SK-N-SH treated with all-trans-retinoic acid at 6 μM for 48 hours (cell line): Measurements from ENCODE around the gene PRKRIP1.

Experiments used
- ATAC-seq: fragments of 200-7000 bp; cut with Tn5 transposase; 3 replicates; pipeline ENCODE4 v1.9.1; 2020; ENCODE audit warnings: mild to moderate bottlenecking, moderate library complexity
- ARNTL ChIP-seq: fragments of 450-650 bp; formaldehyde crosslinking; IDR thresholded peaks from 2 replicates; pipeline ENCODE4 v1.5.0; 2020; ENCODE audit warnings: low read depth, mild to moderate bottlenecking, moderate library complexity, borderline replicate concordance
- BACH2 ChIP-seq: fragments of 250-450 bp; sonication (Bioruptor Pico); IDR thresholded peaks from 2 replicates; pipeline ENCODE4 v1.9.0; 2021; ENCODE audit warnings: mild to moderate bottlenecking, borderline replicate concordance
- CSDC2 ChIP-seq: fragments of 250-450 bp; sonication (Bioruptor Pico); IDR thresholded peaks from 2 replicates; pipeline ENCODE4 v1.5.0; 2020; ENCODE audit warnings: mild to moderate bottlenecking, moderate library complexity
- ESRRG ChIP-seq: fragments of 250-450 bp; sonication (Bioruptor Pico); IDR thresholded peaks from 2 replicates; pipeline ENCODE4 v1.6.1; 2021; ENCODE audit warnings: mild to moderate bottlenecking
- GLIS3 ChIP-seq: fragments of 250-450 bp; sonication (Bioruptor Pico); IDR thresholded peaks from 2 replicates; pipeline ENCODE4 v1.5.0; 2020; ENCODE audit warnings: mild to moderate bottlenecking, moderate library complexity
- ISL1 ChIP-seq: fragments of 250-450 bp; sonication (Bioruptor Pico); IDR thresholded peaks from 2 replicates; pipeline ENCODE4 v2.1.2; 2022; ENCODE audit warnings: mild to moderate bottlenecking, moderate library complexity
- OSR1 ChIP-seq: fragments of 250-450 bp; sonication (Bioruptor Pico); IDR thresholded peaks from 2 replicates; pipeline ENCODE4 v1.8.0; 2022; ENCODE audit warnings: moderate library complexity, mild to moderate bottlenecking, inconsistent platforms
- PPARA ChIP-seq: fragments of 250-450 bp; sonication (Bioruptor Pico); IDR thresholded peaks from 2 replicates; pipeline ENCODE4 v1.5.0; 2020; ENCODE audit warnings: mild to moderate bottlenecking, borderline replicate concordance
- RARB ChIP-seq: fragments of 250-450 bp; sonication (Bioruptor Pico); IDR thresholded peaks from 2 replicates; pipeline ENCODE4 v1.8.0; 2021; ENCODE audit warnings: mild to moderate bottlenecking, moderate library complexity
- SNAI2 ChIP-seq: fragments of 250-450 bp; sonication (Bioruptor Pico); IDR thresholded peaks from 2 replicates; pipeline ENCODE4 v1.5.0; 2020; ENCODE audit warnings: mild to moderate bottlenecking, moderate library complexity
- TOX ChIP-seq: fragments of 250-450 bp; sonication (Bioruptor Pico); IDR thresholded peaks from 2 replicates; pipeline ENCODE4 v1.8.0; 2021; ENCODE audit warnings: mild to moderate bottlenecking, moderate library complexity, borderline replicate concordance
- ZC3H10 ChIP-seq: fragments of 250-450 bp; sonication (Bioruptor Pico); IDR thresholded peaks from 2 replicates; pipeline ENCODE4 v1.5.1; 2021; ENCODE audit warnings: mild to moderate bottlenecking, moderate library complexity
- ZFP3 ChIP-seq: fragments of 250-450 bp; sonication (Bioruptor Pico); IDR thresholded peaks from 2 replicates; pipeline ENCODE4 v1.5.0; 2020; ENCODE audit warnings: mild to moderate bottlenecking, moderate library complexity
- ZFP30 ChIP-seq: fragments of 450-650 bp; formaldehyde crosslinking; IDR thresholded peaks from 2 replicates; pipeline ENCODE4 v1.5.0; 2022; ENCODE audit warnings: mild to moderate bottlenecking, moderate library complexity
- ZNF565 ChIP-seq: fragments of 450-650 bp; formaldehyde crosslinking; conservative IDR thresholded peaks from 2 replicates; pipeline ENCODE4 v1.5.0; 2020; ENCODE audit warnings: low read depth, mild to moderate bottlenecking, moderate library complexity
- ZNF70 ChIP-seq: fragments of 450-650 bp; formaldehyde crosslinking; IDR thresholded peaks from 2 replicates; pipeline ENCODE4 v1.5.0; 2020; ENCODE audit warnings: mild to moderate bottlenecking, moderate library complexity
- ZNF8 ChIP-seq: fragments of 450-650 bp; formaldehyde crosslinking; IDR thresholded peaks from 2 replicates; pipeline ENCODE4 v1.5.0; 2020; ENCODE audit warnings: mild to moderate bottlenecking, moderate library complexity
- TF ChIP-seq, protein P1 (sequence below): fragments of 250-450 bp; sonication (Bioruptor Pico); IDR thresholded peaks from 2 replicates; pipeline ENCODE4 v1.8.0; 2020; ENCODE audit warnings: mild to moderate bottlenecking, moderate library complexity, borderline replicate concordance
- TF ChIP-seq, protein P2 (sequence below): fragments of 250-450 bp; sonication (Bioruptor Pico); IDR thresholded peaks from 2 replicates; pipeline ENCODE4 v1.5.1; 2021; ENCODE audit warnings: mild to moderate bottlenecking, moderate library complexity
- TF ChIP-seq, protein P3 (sequence below): fragments of 250-450 bp; sonication (Bioruptor Pico); IDR thresholded peaks from 2 replicates; pipeline ENCODE4 v1.5.1; 2020; ENCODE audit warnings: low read depth, mild to moderate bottlenecking, moderate library complexity
- TF ChIP-seq, protein P4 (sequence below): fragments of 250-450 bp; sonication (Bioruptor Pico); IDR thresholded peaks from 2 replicates; pipeline ENCODE4 v1.5.0; 2020; ENCODE audit warnings: mild to moderate bottlenecking, moderate library complexity

Gene PRKRIP1

DNA sequence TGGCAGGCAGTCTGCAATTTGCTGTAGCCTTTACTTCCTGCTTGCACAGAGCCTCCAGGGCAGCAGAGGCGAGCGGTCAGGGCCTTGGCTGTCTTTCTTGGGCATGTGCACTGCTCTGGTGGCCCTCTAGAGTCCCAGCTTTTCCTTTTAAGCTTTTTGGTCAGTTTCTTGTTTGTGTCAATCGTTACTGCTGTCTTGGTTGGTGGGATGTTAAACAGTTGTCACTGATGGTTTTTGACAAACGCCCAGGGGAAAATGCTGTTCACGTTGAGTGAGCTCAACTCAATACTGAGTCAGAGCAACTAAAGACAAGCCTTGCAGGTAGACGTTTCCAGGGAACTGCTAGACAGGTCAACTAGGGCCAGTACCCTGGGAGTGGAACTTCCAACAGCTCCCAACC lies 14.0 kb downstream of the PRKRIP1 start (continued):
- TF ChIP-seq ZNF70 (CRISPR knock-in tag) (no peak), TOX (CRISPR knock-in tag) (no peak)
- TF ChIP-seq, all 23 proteins: peak for 0

DNA sequence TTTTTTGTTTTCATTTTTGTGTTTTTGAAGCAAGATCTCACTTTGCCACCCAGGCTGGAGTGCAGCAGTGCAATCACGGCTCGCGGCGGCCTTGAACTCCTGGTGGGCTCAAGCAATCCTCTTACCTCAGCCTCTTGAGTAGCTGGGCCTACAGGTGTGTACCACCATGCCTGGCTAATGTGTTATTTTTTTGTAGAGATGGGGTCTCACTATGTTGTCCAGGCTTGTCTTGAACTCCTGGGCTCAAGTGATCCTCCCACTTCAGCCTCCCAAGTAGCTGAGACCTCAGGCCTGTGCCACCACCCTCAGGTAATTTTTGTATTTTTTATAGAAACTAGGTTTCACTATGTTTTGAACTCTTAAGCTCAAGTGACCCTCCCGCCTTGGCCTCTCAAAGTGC lies 14.8 kb downstream of the PRKRIP1 start:
- no peak for ATAC-seq
- TF ChIP-seq ZFP30 (CRISPR knock-in tag): no peak
- no peak for TF ChIP-seq SNAI2 (CRISPR knock-in tag)
- TF ChIP-seq, protein P1, sequence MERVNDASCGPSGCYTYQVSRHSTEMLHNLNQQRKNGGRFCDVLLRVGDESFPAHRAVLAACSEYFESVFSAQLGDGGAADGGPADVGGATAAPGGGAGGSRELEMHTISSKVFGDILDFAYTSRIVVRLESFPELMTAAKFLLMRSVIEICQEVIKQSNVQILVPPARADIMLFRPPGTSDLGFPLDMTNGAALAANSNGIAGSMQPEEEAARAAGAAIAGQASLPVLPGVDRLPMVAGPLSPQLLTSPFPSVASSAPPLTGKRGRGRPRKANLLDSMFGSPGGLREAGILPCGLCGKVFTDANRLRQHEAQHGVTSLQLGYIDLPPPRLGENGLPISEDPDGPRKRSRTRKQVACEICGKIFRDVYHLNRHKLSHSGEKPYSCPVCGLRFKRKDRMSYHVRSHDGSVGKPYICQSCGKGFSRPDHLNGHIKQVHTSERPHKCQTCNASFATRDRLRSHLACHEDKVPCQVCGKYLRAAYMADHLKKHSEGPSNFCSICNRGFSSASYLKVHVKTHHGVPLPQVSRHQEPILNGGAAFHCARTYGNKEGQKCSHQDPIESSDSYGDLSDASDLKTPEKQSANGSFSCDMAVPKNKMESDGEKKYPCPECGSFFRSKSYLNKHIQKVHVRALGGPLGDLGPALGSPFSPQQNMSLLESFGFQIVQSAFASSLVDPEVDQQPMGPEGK (CRISPR knock-in tag): no peak
- no peak for TF ChIP-seq ZNF8 (CRISPR knock-in tag)
- no peak for TF ChIP-seq RARB (CRISPR knock-in tag)
- TF ChIP-seq ISL1 (CRISPR knock-in tag): no peak
- TF ChIP-seq PPARA (CRISPR knock-in tag): no peak
- TF ChIP-seq ZFP3 (CRISPR knock-in tag): no peak
- TF ChIP-seq ZC3H10: no peak
- TF ChIP-seq, protein P2, sequence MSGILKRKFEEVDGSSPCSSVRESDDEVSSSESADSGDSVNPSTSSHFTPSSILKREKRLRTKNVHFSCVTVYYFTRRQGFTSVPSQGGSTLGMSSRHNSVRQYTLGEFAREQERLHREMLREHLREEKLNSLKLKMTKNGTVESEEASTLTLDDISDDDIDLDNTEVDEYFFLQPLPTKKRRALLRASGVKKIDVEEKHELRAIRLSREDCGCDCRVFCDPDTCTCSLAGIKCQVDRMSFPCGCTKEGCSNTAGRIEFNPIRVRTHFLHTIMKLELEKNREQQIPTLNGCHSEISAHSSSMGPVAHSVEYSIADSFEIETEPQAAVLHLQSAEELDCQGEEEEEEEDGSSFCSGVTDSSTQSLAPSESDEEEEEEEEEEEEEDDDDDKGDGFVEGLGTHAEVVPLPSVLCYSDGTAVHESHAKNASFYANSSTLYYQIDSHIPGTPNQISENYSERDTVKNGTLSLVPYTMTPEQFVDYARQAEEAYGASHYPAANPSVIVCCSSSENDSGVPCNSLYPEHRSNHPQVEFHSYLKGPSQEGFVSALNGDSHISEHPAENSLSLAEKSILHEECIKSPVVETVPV (CRISPR knock-in tag): no peak
- TF ChIP-seq, protein P3, sequence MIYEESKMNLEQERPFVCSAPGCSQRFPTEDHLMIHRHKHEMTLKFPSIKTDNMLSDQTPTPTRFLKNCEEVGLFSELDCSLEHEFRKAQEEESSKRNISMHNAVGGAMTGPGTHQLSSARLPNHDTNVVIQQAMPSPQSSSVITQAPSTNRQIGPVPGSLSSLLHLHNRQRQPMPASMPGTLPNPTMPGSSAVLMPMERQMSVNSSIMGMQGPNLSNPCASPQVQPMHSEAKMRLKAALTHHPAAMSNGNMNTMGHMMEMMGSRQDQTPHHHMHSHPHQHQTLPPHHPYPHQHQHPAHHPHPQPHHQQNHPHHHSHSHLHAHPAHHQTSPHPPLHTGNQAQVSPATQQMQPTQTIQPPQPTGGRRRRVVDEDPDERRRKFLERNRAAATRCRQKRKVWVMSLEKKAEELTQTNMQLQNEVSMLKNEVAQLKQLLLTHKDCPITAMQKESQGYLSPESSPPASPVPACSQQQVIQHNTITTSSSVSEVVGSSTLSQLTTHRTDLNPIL (CRISPR knock-in tag): no peak
- no peak for TF ChIP-seq CSDC2 (CRISPR knock-in tag)
- no peak for TF ChIP-seq ZNF565 (CRISPR knock-in tag)

DNA sequence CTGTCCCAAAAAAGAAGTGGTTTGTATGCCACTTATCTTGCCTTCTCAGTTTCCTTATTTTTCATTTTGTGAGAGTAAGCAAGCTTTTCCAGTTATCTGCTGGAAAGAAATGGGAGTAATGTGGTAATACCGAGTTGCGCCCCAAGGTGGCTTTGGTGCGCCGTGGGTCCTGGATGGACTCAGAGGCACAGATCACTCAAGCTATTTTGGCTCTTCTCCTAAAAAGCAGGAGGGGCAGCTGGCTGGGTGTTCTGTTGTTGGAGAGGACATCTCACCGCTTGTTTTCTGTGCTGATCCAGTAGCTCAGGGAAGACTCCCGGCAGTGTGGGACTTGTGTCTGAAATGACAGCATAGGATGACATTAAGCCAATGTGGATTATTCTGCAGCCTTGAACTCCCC lies 16.4 kb downstream of the PRKRIP1 start:
- peak; percentile 81 for ATAC-seq
- TF ChIP-seq OSR1 (CRISPR knock-in tag): no peak
- no peak for TF ChIP-seq ESRRG (CRISPR knock-in tag)
- TF ChIP-seq, protein P1 (CRISPR knock-in tag): no peak
- TF ChIP-seq CSDC2 (CRISPR knock-in tag): no peak
- no peak for TF ChIP-seq PPARA (CRISPR knock-in tag)
- TF ChIP-seq GLIS3: no peak
- TF ChIP-seq, protein P2 (CRISPR knock-in tag): no peak
- no peak for TF ChIP-seq BACH2 (CRISPR knock-in tag)
- TF ChIP-seq, protein P3 (CRISPR knock-in tag): no peak
- TF ChIP-seq ZNF70 (CRISPR knock-in tag): no peak

DNA sequence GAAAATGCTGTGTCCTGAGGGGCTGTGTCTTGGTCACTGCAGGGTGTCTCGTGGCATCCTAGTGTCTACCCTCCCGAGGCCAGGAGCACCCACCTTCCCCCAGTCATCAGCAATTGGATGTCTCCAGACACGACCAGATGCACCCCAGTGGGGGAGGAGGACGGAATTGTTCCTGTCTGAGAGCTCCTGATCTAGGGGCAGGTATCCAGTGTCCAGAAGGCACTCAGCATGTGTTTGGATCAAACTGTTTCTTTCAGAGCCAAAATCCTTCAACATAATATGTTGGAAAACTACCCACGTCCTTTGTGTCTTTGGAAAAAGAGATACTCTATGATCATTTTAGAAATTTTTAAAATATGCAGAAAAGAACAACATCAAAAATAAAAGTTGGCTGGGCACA lies 16.9 kb downstream of the PRKRIP1 start:
- no peak for ATAC-seq
- no peak for TF ChIP-seq PPARA (CRISPR knock-in tag)
- no peak for TF ChIP-seq ZFP30 (CRISPR knock-in tag)
- no peak for TF ChIP-seq BACH2 (CRISPR knock-in tag)
- TF ChIP-seq RARB (CRISPR knock-in tag): no peak
- no peak for TF ChIP-seq TOX (CRISPR knock-in tag)
- TF ChIP-seq ESRRG (CRISPR knock-in tag): no peak
- TF ChIP-seq ZNF70 (CRISPR knock-in tag): no peak
- no peak for TF ChIP-seq ZNF8 (CRISPR knock-in tag)
- TF ChIP-seq CSDC2 (CRISPR knock-in tag): no peak
- TF ChIP-seq, protein P4, sequence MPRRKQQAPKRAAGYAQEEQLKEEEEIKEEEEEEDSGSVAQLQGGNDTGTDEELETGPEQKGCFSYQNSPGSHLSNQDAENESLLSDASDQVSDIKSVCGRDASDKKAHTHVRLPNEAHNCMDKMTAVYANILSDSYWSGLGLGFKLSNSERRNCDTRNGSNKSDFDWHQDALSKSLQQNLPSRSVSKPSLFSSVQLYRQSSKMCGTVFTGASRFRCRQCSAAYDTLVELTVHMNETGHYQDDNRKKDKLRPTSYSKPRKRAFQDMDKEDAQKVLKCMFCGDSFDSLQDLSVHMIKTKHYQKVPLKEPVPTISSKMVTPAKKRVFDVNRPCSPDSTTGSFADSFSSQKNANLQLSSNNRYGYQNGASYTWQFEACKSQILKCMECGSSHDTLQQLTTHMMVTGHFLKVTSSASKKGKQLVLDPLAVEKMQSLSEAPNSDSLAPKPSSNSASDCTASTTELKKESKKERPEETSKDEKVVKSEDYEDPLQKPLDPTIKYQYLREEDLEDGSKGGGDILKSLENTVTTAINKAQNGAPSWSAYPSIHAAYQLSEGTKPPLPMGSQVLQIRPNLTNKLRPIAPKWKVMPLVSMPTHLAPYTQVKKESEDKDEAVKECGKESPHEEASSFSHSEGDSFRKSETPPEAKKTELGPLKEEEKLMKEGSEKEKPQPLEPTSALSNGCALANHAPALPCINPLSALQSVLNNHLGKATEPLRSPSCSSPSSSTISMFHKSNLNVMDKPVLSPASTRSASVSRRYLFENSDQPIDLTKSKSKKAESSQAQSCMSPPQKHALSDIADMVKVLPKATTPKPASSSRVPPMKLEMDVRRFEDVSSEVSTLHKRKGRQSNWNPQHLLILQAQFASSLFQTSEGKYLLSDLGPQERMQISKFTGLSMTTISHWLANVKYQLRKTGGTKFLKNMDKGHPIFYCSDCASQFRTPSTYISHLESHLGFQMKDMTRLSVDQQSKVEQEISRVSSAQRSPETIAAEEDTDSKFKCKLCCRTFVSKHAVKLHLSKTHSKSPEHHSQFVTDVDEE (CRISPR knock-in tag): no peak
- no peak for TF ChIP-seq SNAI2 (CRISPR knock-in tag)
- no peak for TF ChIP-seq ZC3H10
- TF ChIP-seq, protein P3 (CRISPR knock-in tag): no peak
- no peak for TF ChIP-seq ARNTL (CRISPR knock-in tag)
